B cell (primary cell): ENCODE measurements around the gene EBP. TPM values are rescaled to one million over a fixed set of nuclear protein-coding genes. Genes with fewer than 3 reads are reported as not detected.

ENCODE experiments used
- ATAC-seq: fragments of 200-7000 bp; cut with Tn5 transposase; one replicate; pipeline ENCODE4 v1.10.0; 2021; ENCODE audit warnings: low read depth, mild to moderate bottlenecking, moderate number of reproducible peaks, moderate library complexity
- CTCF ChIA-PET: fragments of 350-600 bp; sonication (Branson Sonifier 250); formaldehyde crosslinking; loops from one replicate; lab custom pipeline; 2021; ENCODE audit warnings: antibody characterized with exemption, inconsistent platforms; lab: Charles Lee
- POLR2A ChIA-PET: fragments of 350-600 bp; sonication (Branson Sonifier 250); formaldehyde crosslinking; loops from one replicate; lab custom pipeline; 2021; ENCODE audit warnings: antibody characterized with exemption; lab: Charles Lee
- DNase-seq: peaks from one replicate; pipeline ENCODE4 v3.0.0; 2013
- H2AFZ ChIP-seq: 2 replicates; pipeline ENCODE4 v1.6.1; 2012; ENCODE audit warnings: mild to moderate bottlenecking, low read depth, low read length; ENCODE audit not compliant: insufficient read depth, poor library complexity, severe bottlenecking
- H3K27ac ChIP-seq, 2 donors: 1 replicate in 1 of 2; 2 replicates in 1 of 2; pipeline ENCODE4 v1.5.1; 2012 to 2013; ENCODE audit warnings: low read length in 2 of 2, mild to moderate bottlenecking in 2 of 2, moderate library complexity in 1 of 2
- H3K27me3 ChIP-seq, 4 experiments: fragments of 200-600 bp in 1 of 4; sonication (generic) in 1 of 4; replicated peaks in 1 of 4; 1 replicate in 2 of 4; 2 replicates in 2 of 4; pipeline versions ENCODE4 v1.6.1 to v1.7.0; 2013 to 2016; ENCODE audit warnings: low read length in 3 of 4, mild to moderate bottlenecking in 2 of 4, mixed read lengths in 1 of 4, moderate library complexity in 1 of 4; ENCODE audit not compliant: insufficient read depth in 4 of 4, control insufficient read depth in 3 of 4; ENCODE audit errors: control extremely low read depth in 1 of 4
- H3K36me3 ChIP-seq, 2 experiments: replicated peaks in 1 of 2; 1 replicate in 1 of 2; 2 replicates in 1 of 2; pipeline versions ENCODE4 v1.6.1 to v1.7.1; 2013; ENCODE audit warnings: low read length in 1 of 2; ENCODE audit not compliant: insufficient read depth in 2 of 2, control insufficient read depth in 1 of 2; ENCODE audit errors: control extremely low read depth in 1 of 2, extremely low read depth in 1 of 2
- H3K4me1 ChIP-seq, 2 donors: fragments of 200-600 bp in 1 of 2; sonication (generic) in 1 of 2; 1 replicate in 1 of 2; 2 replicates in 1 of 2; pipeline versions ENCODE4 v1.5.1 to v1.6.1; 2013 to 2017; ENCODE audit warnings: low read length in 2 of 2; ENCODE audit not compliant: control insufficient read depth in 2 of 2, insufficient read depth in 2 of 2
- H3K4me2 ChIP-seq: replicated peaks from 2 replicates; pipeline ENCODE3; 2012; ENCODE audit warnings: mild to moderate bottlenecking, low read depth, low read length; ENCODE audit not compliant: poor library complexity, severe bottlenecking
- H3K4me3 ChIP-seq, 5 experiments: fragments of 200-600 bp in 1 of 5; sonication (generic) in 1 of 5; 1 replicate in 3 of 5; 2 replicates in 2 of 5; pipeline versions ENCODE4 v1.5.1 to v1.7.0; 2011 to 2016; ENCODE audit warnings: low read length in 4 of 5, mild to moderate bottlenecking in 4 of 5, low read depth in 2 of 5, control low read depth in 1 of 5, moderate library complexity in 1 of 5; ENCODE audit not compliant: insufficient read depth in 1 of 5; ENCODE audit errors: control extremely low read depth in 1 of 5, extremely low read depth in 1 of 5
- H3K79me2 ChIP-seq: fragments of 200-600 bp; sonication (generic); one replicate; pipeline ENCODE4 v1.6.0; 2016; ENCODE audit warnings: low read length; ENCODE audit not compliant: control insufficient read depth, insufficient read depth
- H3K9ac ChIP-seq: fragments of 200-600 bp; sonication (generic); 2 replicates; pipeline ENCODE4 v1.6.1; 2017; ENCODE audit warnings: mild to moderate bottlenecking, low read length, moderate library complexity
- H3K9me3 ChIP-seq, 3 donors: one replicate each; pipeline versions ENCODE4 v1.6.1 to v1.7.1; 2013; ENCODE audit warnings: low read length in 2 of 3; ENCODE audit not compliant: control insufficient read depth in 2 of 3, insufficient read depth in 1 of 3; ENCODE audit errors: control extremely low read depth in 1 of 3
- H4K20me1 ChIP-seq: 2 replicates; pipeline ENCODE4 v1.6.0; 2012; ENCODE audit warnings: mild to moderate bottlenecking, low read length; ENCODE audit not compliant: insufficient read depth, control insufficient read depth, poor library complexity, severe bottlenecking
- H3K27ac Mint-ChIP-seq: one replicate; pipeline ENCODE4 v1.8.0; 2021; ENCODE audit warnings: mixed read lengths
- H3K27me3 Mint-ChIP-seq: one replicate; pipeline ENCODE4 v1.8.0; 2021; ENCODE audit warnings: mixed read lengths
- H3K4me1 Mint-ChIP-seq: one replicate; pipeline ENCODE4 v1.8.0; 2021; ENCODE audit warnings: mixed read lengths
- H3K4me3 Mint-ChIP-seq: one replicate; pipeline ENCODE4 v1.8.0; 2021; ENCODE audit warnings: mixed read lengths
- H3K9me3 Mint-ChIP-seq: one replicate; pipeline ENCODE4 v1.8.0; 2022; ENCODE audit warnings: mixed read lengths; ENCODE audit not compliant: insufficient read depth
- EZH2 ChIP-seq: IDR thresholded peaks from 2 replicates; pipeline ENCODE4 v1.6.1; 2012; ENCODE audit warnings: borderline replicate concordance, low read depth, mild to moderate bottlenecking, moderate library complexity, low read length; ENCODE audit not compliant: insufficient read depth, poor library complexity, severe bottlenecking
- WGBS: methylation state at CpG from one replicate; pipeline ENCODE4 v1.1.5; 2013; ENCODE audit warnings: missing lambda C conversion rate; ENCODE audit not compliant: insufficient coverage; 5-methylcytosine and 5-hydroxymethylcytosine counted together
- intact Hi-C: fragments of 100-400 bp; cut with micrococcal nuclease; formaldehyde crosslinking; loops from one replicate; pipeline ENCODE4 v1.10.0; 2022
- polyA plus RNA-seq: library from polyadenylated mRNA; depleted of rRNA; stranded (reverse); fragments of >200 nt; gene quantifications from 2 replicates; pipeline ENCODE4 v1.2.3, GENCODE V29; 2012
- total RNA-seq, 2 donors: library from RNA; stranded (reverse); fragments of 120-200 nt in 1 of 2; gene quantifications; 1 replicate in 1 of 2; 2 replicates in 1 of 2; pipeline versions ENCODE4 v1.2.3 to v1.2.4, GENCODE V29; 2013 to 2022
- TF ChIP-seq, protein P1 (sequence below): fragments of 200-600 bp; IDR thresholded peaks from one replicate; pipeline ENCODE4 v1.8.0; 2022; ENCODE audit warnings: antibody characterized with exemption, mild to moderate bottlenecking

The EBP gene
- total and polyA plus RNA-seq, 2 donors (not counting 1 experiment from before 2014, with no cell fraction given): 27.9 to 60.8 TPM

- ATAC-seq (no peak), DNase-seq (no peak)
- peaks cover 13% of the 10 kb centered on the region for H3K79me2 ChIP-seq
- 87% methylated on average over 4 of the region's 13 CpGs for WGBS
- no peaks in the 10 kb centered on the region for H3K9me3 ChIP-seq
- no peak overlapping the region for H3K9ac ChIP-seq
- H4K20me1 ChIP-seq: peaks cover 7% of the 10 kb centered on the region
- Mint-ChIP-seq H3K4me1 (peaks cover 22% of the 10 kb centered on the region), H3K27me3 (no peaks in the 10 kb centered on the region), H3K9me3 (no peaks in the 10 kb centered on the region), H3K27ac (peak overlapping the region; percentile 97), H3K4me3 (peak overlapping the region; percentile 88)
- H3K27ac ChIP-seq: peak overlapping the region; percentile 98 to 99
- TF ChIP-seq, protein P1, sequence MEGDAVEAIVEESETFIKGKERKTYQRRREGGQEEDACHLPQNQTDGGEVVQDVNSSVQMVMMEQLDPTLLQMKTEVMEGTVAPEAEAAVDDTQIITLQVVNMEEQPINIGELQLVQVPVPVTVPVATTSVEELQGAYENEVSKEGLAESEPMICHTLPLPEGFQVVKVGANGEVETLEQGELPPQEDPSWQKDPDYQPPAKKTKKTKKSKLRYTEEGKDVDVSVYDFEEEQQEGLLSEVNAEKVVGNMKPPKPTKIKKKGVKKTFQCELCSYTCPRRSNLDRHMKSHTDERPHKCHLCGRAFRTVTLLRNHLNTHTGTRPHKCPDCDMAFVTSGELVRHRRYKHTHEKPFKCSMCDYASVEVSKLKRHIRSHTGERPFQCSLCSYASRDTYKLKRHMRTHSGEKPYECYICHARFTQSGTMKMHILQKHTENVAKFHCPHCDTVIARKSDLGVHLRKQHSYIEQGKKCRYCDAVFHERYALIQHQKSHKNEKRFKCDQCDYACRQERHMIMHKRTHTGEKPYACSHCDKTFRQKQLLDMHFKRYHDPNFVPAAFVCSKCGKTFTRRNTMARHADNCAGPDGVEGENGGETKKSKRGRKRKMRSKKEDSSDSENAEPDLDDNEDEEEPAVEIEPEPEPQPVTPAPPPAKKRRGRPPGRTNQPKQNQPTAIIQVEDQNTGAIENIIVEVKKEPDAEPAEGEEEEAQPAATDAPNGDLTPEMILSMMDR: no peak
- no peak for TF ChIP-seq EZH2
- peak overlapping the region; percentile 77 for H3K4me2 ChIP-seq
- no peaks in the 10 kb centered on the region for H3K27me3 ChIP-seq
- peaks cover 16 to 22% of the 10 kb centered on the region in 2 donors for H3K4me1 ChIP-seq
- peak overlapping the region in 1 of 5 experiments; percentile 88 for H3K4me3 ChIP-seq
- ChIA-PET POLR2A (no interaction called here), CTCF (no interaction called here)
- peaks cover 0 to 47% of the 10 kb centered on the region in 2 experiments for H3K36me3 ChIP-seq
- H2AFZ ChIP-seq: no peak overlapping the region
- intact Hi-C loops: loop anchor here (10.0 kb wide), 1 partner anchor 921 kb away; the partner anchor contains the start of genes ELK1 and UXT
Observed at GRCh38 chrX:48575642-48576041, 54.0 kb downstream of the EBP start.

DNA sequence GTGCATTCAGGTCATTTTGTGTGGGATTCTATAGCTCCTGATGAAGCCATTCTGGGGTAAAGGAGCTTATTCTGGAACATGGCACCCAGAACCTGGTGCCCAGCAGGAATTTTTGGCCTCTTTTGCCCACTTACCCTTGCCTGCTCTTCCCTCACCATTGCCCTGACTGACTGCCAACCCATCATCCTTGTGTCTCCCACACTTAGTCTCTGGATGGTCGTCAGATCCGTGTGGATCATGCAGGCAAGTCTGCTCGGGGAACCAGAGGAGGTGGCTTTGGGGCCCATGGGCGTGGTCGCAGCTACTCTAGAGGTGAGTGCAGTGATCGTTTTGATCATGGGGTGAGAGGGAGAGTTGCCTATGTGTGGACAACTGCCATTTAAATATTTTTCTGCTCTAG lies 54.5 kb downstream of the EBP start:
- no peak for ATAC-seq
- H3K9me3 Mint-ChIP-seq: no peaks in the 10 kb centered on the region
- Histone ChIP-seq H4K20me1 (peaks cover 7% of the 10 kb centered on the region), H3K4me2 (peak overlapping the region; percentile 77), H3K79me2 (peaks cover 13% of the 10 kb centered on the region), H3K27me3 (no peaks in the 10 kb centered on the region), H3K9ac (no peak overlapping the region), H3K4me3 (no peak overlapping the region), H2AFZ (no peak overlapping the region), H3K27ac (no peak overlapping the region), H3K4me1 (peaks cover 16 to 22% of the 10 kb centered on the region in 2 donors), H3K9me3 (no peaks in the 10 kb centered on the region), H3K36me3 (peaks cover 0 to 47% of the 10 kb centered on the region in 2 experiments)
- peak overlapping the region; percentile 97 for H3K27ac Mint-ChIP-seq
- no peaks in the 10 kb centered on the region for H3K27me3 Mint-ChIP-seq
- no peak for DNase-seq
- H3K4me3 Mint-ChIP-seq: peak overlapping the region; percentile 88
- intact Hi-C loops: loop anchor here (10.0 kb wide), 1 partner anchor 921 kb away; the partner anchor contains the start of genes ELK1 and UXT
- ChIA-PET CTCF (no interaction called here), POLR2A (no interaction called here)
- 60% methylated on average over 1 of the region's 6 CpGs for WGBS
- no peak for TF ChIP-seq EZH2
- TF ChIP-seq, protein P1: no peak
- peaks cover 20% of the 10 kb centered on the region for H3K4me1 Mint-ChIP-seq

Other genes with a start within 250 kb of the EBP start
- gene SSX3, start 165.1 kb upstream of the EBP start, total RNA-seq: not detected in 2 replicates
- gene SSX3, start 165.1 kb upstream of the EBP start, polyA plus RNA-seq: not detected in 2 replicates
- not detected in 2 replicates for gene SSX4, start 138.3 kb upstream of the EBP start, total RNA-seq
- not detected in 2 replicates for gene SSX4, start 138.3 kb upstream of the EBP start, polyA plus RNA-seq
- gene SSX4B, start 109.8 kb upstream of the EBP start, total RNA-seq: not detected in 2 replicates
- not detected in 2 replicates for gene SSX4B, start 109.8 kb upstream of the EBP start, polyA plus RNA-seq
- gene SLC38A5, start 51.5 kb upstream of the EBP start, total RNA-seq: 14.8 and 15.1 TPM in 2 replicates
- gene SLC38A5, start 51.5 kb upstream of the EBP start, polyA plus RNA-seq: 21.6 and 23.2 TPM in 2 replicates
- gene FTSJ1, start 45.6 kb upstream of the EBP start, total RNA-seq: 36.6 and 37.7 TPM in 2 replicates
- 55.8 and 64.4 TPM in 2 replicates for gene FTSJ1, start 45.6 kb upstream of the EBP start, polyA plus RNA-seq
- 12.8 and 13.0 TPM in 2 replicates for gene PORCN, start 12.8 kb upstream of the EBP start, total RNA-seq
- 18.5 and 19.6 TPM in 2 replicates for gene PORCN, start 12.8 kb upstream of the EBP start, polyA plus RNA-seq
- gene TBC1D25, start 17.9 kb downstream of the EBP start, total RNA-seq: 24.6 and 25.2 TPM in 2 replicates
- 31.5 and 51.6 TPM in 2 replicates for gene TBC1D25, start 17.9 kb downstream of the EBP start, polyA plus RNA-seq
- 190 and 200 TPM in 2 replicates for gene RBM3, start 52.7 kb downstream of the EBP start, total RNA-seq
- 291 and 682 TPM in 2 replicates for gene RBM3, start 52.7 kb downstream of the EBP start, polyA plus RNA-seq
- gene WDR13, start 75.7 kb downstream of the EBP start, total RNA-seq: 85.1 and 94.6 TPM in 2 replicates
- gene WDR13, start 75.7 kb downstream of the EBP start, polyA plus RNA-seq: 257 and 273 TPM in 2 replicates
- 98.0 and 102 TPM in 2 replicates for gene WAS, start 162.0 kb downstream of the EBP start, total RNA-seq
- 88.7 and 93.8 TPM in 2 replicates for gene WAS, start 162.0 kb downstream of the EBP start, polyA plus RNA-seq
- gene SUV39H1, start 174.9 kb downstream of the EBP start, total RNA-seq: 8.9 and 9.5 TPM in 2 replicates
- 5.2 and 6.7 TPM in 2 replicates for gene SUV39H1, start 174.9 kb downstream of the EBP start, polyA plus RNA-seq
- not detected in 2 replicates for gene GLOD5, start 239.9 kb downstream of the EBP start, total RNA-seq
- not detected in 2 replicates for gene GLOD5, start 239.9 kb downstream of the EBP start, polyA plus RNA-seq